NCI-H2081 (cell line): ENCODE results near the gene RABL2A.
"Not testable (repeated sequence)": the region's sequence is repeated elsewhere in the genome, so short reads cannot be mapped to it uniquely, and the experiment has no call there.

Source experiments
- DNase-seq, 2 experiments: peaks; one replicate each; lab custom pipeline; 2025; lab: John Stamatoyannopoulos, UW

RABL2A gene

GRCh38 chr2:113685471-113685870, 58.4 kb downstream of the RABL2A start:
- DNase-seq: no peak

DNA sequence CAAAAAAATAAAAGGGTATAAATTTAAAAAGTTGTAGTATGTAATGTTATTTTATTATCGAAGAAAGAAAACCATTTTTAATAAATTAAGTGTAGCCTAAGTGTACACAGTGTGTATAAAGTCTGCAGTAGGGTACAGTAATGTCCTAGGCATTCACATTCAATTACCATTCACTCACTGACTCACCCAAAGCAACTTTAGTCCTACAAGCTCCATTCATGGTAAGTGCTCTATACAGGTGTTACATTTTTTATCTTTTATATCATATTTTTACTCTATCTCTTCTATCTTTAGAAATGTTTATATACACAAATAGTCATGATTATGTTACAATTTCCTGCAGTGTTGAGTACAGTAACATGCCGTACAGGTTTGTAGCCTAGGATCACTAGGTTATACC, 59.5 kb downstream of the RABL2A start:
- no peak for DNase-seq

DNA sequence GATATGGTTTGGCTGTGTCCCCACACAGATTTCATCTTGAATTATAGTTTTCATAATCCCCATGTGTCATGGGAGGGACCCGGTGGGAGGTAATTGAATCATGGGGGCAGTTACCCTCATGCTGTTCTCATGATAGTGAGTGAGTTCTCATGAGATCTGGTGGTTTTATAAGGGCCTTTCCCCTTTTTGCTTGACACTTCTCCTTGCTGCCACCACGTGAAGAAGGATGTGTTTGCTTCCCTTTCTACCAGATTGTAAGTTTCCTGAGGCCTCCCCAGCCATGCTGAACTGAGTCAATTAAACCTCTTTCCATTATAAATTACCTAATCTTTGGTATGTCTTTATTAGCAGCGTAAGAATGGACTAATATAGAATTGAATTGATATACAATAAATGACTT, 63.8 kb downstream of the RABL2A start:
- not testable (repeated sequence) for DNase-seq
